ENCODE measurements around the gene CRLF2. TPM values are rescaled to one million over a fixed set of nuclear protein-coding genes. Genes with fewer than 3 reads are reported as not detected.
"Not testable (repeated sequence)": the region's sequence is repeated elsewhere in the genome, so short reads cannot be mapped to it uniquely, and the experiment has no call there.

CRLF2 gene
- polyA plus RNA-seq, 2 of the 4 experiments (the other 2 are of a cell fraction): 0.08 to 0.37 TPM

DNA sequence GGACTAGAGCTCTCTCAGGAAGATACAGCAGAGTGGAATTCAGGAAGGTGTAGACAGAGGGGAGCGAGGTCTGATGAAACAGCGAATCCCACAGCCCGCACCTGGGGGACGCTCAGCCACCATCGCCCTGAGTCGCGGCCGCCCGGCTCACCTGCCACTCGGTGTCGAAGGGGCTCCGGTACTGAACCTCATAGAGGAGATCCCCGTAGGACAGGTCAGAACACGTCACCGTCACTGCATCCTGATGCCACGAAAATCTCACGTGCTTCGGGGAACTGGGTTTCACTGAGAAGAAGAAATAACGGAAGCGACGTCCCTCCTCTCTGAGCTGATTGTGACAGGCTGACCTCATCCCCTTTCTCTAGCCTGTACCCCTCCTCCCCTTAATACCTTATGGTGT is 10.2 kb downstream of the CRLF2 start:
- FAIRE-seq (no peak), ATAC-seq (no peak), DNase-seq (ENCODE audit: low read depth in 1 of 2, low spot score in 1 of 2) (no peak)
- H3K4me3 ChIP-seq: no peak overlapping the region
- no peak overlapping the region for H3K27ac ChIP-seq
- POLR2A ChIA-PET: no interaction called here
- H3K4me1 ChIP-seq: peaks cover 5% of the 10 kb centered on the region; the same call in 1 of the 3 replicates
- CTCF ChIA-PET: no interaction called here
- TF ChIP-seq TP53 (CRISPR knock-in tag; IDR thresholded peaks at IDR 0.05) (no peak), RFX5 (IDR thresholded peaks at IDR 0.05) (no peak), RCOR1 (IDR thresholded peaks at IDR 0.05; ENCODE audit: low read depth, low read length) (no peak), NR3C1 (IDR thresholded peaks at IDR 0.05) (no peak), BHLHE40 (IDR thresholded peaks at IDR 0.05; ENCODE audit: low read depth, low read length) (no peak)
- H3K4me2 ChIP-seq: no peak overlapping the region
- no peaks in the 10 kb centered on the region for H3K9me3 ChIP-seq
- WGBS (ENCODE audit: missing lambda C conversion rate): 66% methylated on average over 21 of the region's 21 CpGs

- Histone ChIP-seq H3K27ac (no peak overlapping the region), H3K9me3 (no peaks in the 10 kb centered on the region), H3K4me2 (no peak overlapping the region), H3K4me3 (no peak overlapping the region), H3K4me1 (no peaks in the 10 kb centered on the region)
- DNase-seq (ENCODE audit: low read depth in 1 of 2, low spot score in 1 of 2) (no peak), FAIRE-seq (no peak), ATAC-seq (no peak)
- CTCF ChIA-PET: no interaction called here
- 45% methylated on average over 10 of the region's 10 CpGs for WGBS (ENCODE audit: missing lambda C conversion rate)
- POLR2A ChIA-PET: no interaction called here
- TF ChIP-seq ESRRA (IDR thresholded peaks at IDR 0.05; ENCODE audit: borderline replicate concordance, low read length) (no peak), FOSL2 (IDR thresholded peaks at IDR 0.05) (no peak), FOSL2 (CRISPR knock-in tag; IDR thresholded peaks at IDR 0.05) (no peak), HEYL (CRISPR knock-in tag; IDR thresholded peaks at IDR 0.05) (no peak), MAFK (IDR thresholded peaks at IDR 0.05; ENCODE audit: partially characterized antibody) (no peak), MAX (IDR thresholded peaks at IDR 0.05) (no peak)
- TF ChIP-seq, protein P1, sequence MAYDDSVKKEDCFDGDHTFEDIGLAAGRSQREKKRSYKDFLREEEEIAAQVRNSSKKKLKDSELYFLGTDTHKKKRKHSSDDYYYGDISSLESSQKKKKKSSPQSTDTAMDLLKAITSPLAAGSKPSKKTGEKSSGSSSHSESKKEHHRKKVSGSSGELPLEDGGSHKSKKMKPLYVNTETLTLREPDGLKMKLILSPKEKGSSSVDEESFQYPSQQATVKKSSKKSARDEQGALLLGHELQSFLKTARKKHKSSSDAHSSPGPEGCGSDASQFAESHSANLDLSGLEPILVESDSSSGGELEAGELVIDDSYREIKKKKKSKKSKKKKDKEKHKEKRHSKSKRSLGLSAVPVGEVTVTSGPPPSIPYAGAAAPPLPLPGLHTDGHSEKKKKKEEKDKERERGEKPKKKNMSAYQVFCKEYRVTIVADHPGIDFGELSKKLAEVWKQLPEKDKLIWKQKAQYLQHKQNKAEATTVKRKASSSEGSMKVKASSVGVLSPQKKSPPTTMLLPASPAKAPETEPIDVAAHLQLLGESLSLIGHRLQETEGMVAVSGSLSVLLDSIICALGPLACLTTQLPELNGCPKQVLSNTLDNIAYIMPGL (CRISPR knock-in tag; IDR thresholded peaks at IDR 0.05; ENCODE audit: borderline replicate concordance): no peak
- TF ChIP-seq, protein P2, sequence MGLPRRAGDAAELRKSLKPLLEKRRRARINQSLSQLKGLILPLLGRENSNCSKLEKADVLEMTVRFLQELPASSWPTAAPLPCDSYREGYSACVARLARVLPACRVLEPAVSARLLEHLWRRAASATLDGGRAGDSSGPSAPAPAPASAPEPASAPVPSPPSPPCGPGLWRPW (IDR thresholded peaks at IDR 0.05): no peak
These were observed 16.0 kb downstream of the CRLF2 start for GRCh38 chrX:1196436-1196835.

- ATAC-seq; POLR2A ChIA-PET; H3K4me3 ChIP-seq; CTCF ChIA-PET; DNase-seq (ENCODE audit: low read depth in 1 of 2, low spot score in 1 of 2); H3K4me1 ChIP-seq; H3K4me2 ChIP-seq; H3K9me3 ChIP-seq; FAIRE-seq; H3K27ac ChIP-seq: not testable (repeated sequence)
- WGBS (ENCODE audit: missing lambda C conversion rate): 64% methylated on average over 8 of the region's 8 CpGs
These were observed 20.3 kb downstream of the CRLF2 start for GRCh38 chrX:1192196-1192595.

DNA sequence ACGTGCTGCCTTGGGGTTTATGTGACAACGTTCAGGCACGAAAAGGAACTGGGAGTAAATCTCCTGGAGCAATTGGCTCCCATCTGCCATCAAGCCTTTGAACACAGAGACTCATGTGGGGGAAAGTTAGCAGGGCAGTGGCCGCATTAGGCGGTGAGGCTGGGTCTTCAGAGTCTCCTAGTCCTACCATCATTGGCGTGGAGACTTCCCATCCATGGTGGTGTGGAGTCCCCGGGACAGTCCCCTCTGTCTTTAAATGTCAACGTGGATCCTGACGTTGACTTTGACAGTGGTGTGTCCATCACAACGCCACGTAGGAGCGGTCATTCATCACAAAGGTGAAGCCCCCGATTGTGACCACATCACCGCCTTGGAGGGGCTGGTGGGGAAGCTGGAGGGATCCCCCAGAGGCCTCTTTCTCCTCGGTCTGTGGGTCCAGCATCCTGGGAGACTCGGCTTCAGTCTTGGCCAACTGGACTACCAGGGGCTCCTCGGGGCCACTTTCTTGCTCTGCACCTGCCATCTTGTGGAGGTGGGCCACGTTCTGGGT is 21.8 kb downstream of the CRLF2 start:
- Histone ChIP-seq H3K9me3 (no peaks in the 10 kb centered on the region), H3K4me2 (no peak overlapping the region), H3K4me1 (no peaks in the 10 kb centered on the region), H3K4me3 (no peak overlapping the region), H3K27ac (no peak overlapping the region)
- no peak for FAIRE-seq
- ChIA-PET POLR2A (no interaction called here), CTCF (no interaction called here)
- 61% methylated on average over 18 of the region's 18 CpGs for WGBS (ENCODE audit: missing lambda C conversion rate)
- no peak for TF ChIP-seq RCOR1 (IDR thresholded peaks at IDR 0.05; ENCODE audit: low read depth, low read length)
- TF ChIP-seq CBX8 (IDR thresholded peaks at IDR 0.05): no peak
- no peak for TF ChIP-seq BHLHE40 (IDR thresholded peaks at IDR 0.05; ENCODE audit: low read depth, low read length)
- no peak; a peak in 2 of 6 replicates for ATAC-seq
- no peak for DNase-seq (ENCODE audit: low read depth in 1 of 2, low spot score in 1 of 2)

- ChIA-PET CTCF (no interaction called here), POLR2A (no interaction called here)
- H3K27ac ChIP-seq: no peak overlapping the region
- FAIRE-seq (no peak), ATAC-seq (no peak), DNase-seq (ENCODE audit: low read depth in 1 of 2, low spot score in 1 of 2) (no peak)
- no peak overlapping the region for H3K4me3 ChIP-seq
- 60% methylated on average over 10 of the region's 10 CpGs for WGBS (ENCODE audit: missing lambda C conversion rate)
- no peak overlapping the region for H3K4me2 ChIP-seq
- no peaks in the 10 kb centered on the region for H3K9me3 ChIP-seq
- no peaks in the 10 kb centered on the region for H3K4me1 ChIP-seq
- no peak for TF ChIP-seq RNF2 (IDR thresholded peaks at IDR 0.05; ENCODE audit: borderline replicate concordance, low read depth)
- TF ChIP-seq BHLHE40 (IDR thresholded peaks at IDR 0.05; ENCODE audit: low read depth, low read length): no peak
- no peak for TF ChIP-seq MAZ (IDR thresholded peaks at IDR 0.05; ENCODE audit: borderline replicate concordance, low read depth, low read length)
- TF ChIP-seq JUNB (IDR thresholded peaks at IDR 0.05): no peak
- TF ChIP-seq FOSB (CRISPR knock-in tag; IDR thresholded peaks at IDR 0.05): no peak
- no peak for TF ChIP-seq EP300 (IDR thresholded peaks at IDR 0.05)
- no peak for TF ChIP-seq ZSCAN20 (CRISPR knock-in tag; IDR thresholded peaks at IDR 0.05)
- no peak for TF ChIP-seq HEYL (CRISPR knock-in tag; IDR thresholded peaks at IDR 0.05)
- TF ChIP-seq, protein P1 (CRISPR knock-in tag; IDR thresholded peaks at IDR 0.05; ENCODE audit: borderline replicate concordance): no peak
- TF ChIP-seq HOXB5 (CRISPR knock-in tag; IDR thresholded peaks at IDR 0.05): no peak
- TF ChIP-seq POLR2AphosphoS2 (conservative IDR thresholded peaks at IDR 0.05; ENCODE audit: low read length): no peak
- TF ChIP-seq RAD21 (conservative IDR thresholded peaks at IDR 0.05 in 1 of 2, IDR thresholded peaks at IDR 0.05 in 1 of 2): no peak
- no peak for TF ChIP-seq CEBPB (IDR thresholded peaks at IDR 0.05)
- TF ChIP-seq RARB (CRISPR knock-in tag; IDR thresholded peaks at IDR 0.05): no peak
- no peak for TF ChIP-seq NPAS2 (CRISPR knock-in tag; IDR thresholded peaks at IDR 0.05; ENCODE audit: borderline replicate concordance)
These were observed 26.9 kb downstream of the CRLF2 start for GRCh38 chrX:1185561-1185960.
